Measurements from ENCODE around the gene MYO5A. TPM values are rescaled to one million over a fixed set of nuclear protein-coding genes. Genes with fewer than 3 reads are reported as not detected.
"Not testable (repeated sequence)": the region's sequence is repeated elsewhere in the genome, so short reads cannot be mapped to it uniquely, and the experiment has no call there.

The MYO5A gene
- total RNA-seq, 1 experiment from 2014 or later = 29.2 TPM

- no peaks in the 10 kb centered on the region for H3K4me1 Mint-ChIP-seq
- peaks cover 3% of the 10 kb centered on the region; the same call in 1 of the 2 replicates for H3K9me3 Mint-ChIP-seq
- TF ChIP-seq CREM (CRISPR knock-in tag; IDR thresholded peaks at IDR 0.05) (no peak), ELF4 (CRISPR knock-in tag; IDR thresholded peaks at IDR 0.05; ENCODE audit: low read depth) (no peak), ATF6 (CRISPR knock-in tag; IDR thresholded peaks at IDR 0.05) (no peak), ZNF512 (CRISPR knock-in tag; IDR thresholded peaks at IDR 0.05; ENCODE audit: borderline replicate concordance) (no peak), ZBTB21 (CRISPR knock-in tag; IDR thresholded peaks at IDR 0.05; ENCODE audit: borderline replicate concordance) (no peak), ZNF138 (CRISPR knock-in tag; conservative IDR thresholded peaks at IDR 0.05) (no peak), ZNF416 (CRISPR knock-in tag; IDR thresholded peaks at IDR 0.05) (no peak), TEAD1 (CRISPR knock-in tag; IDR thresholded peaks at IDR 0.05) (no peak), NR3C1 (CRISPR knock-in tag; conservative IDR thresholded peaks at IDR 0.05; ENCODE audit: low read depth) (no peak), CREB1 (CRISPR knock-in tag; IDR thresholded peaks at IDR 0.05) (no peak), NFATC4 (CRISPR knock-in tag; IDR thresholded peaks at IDR 0.05) (no peak), AFF4 (CRISPR knock-in tag; IDR thresholded peaks at IDR 0.05; ENCODE audit: borderline replicate concordance) (no peak), CDX4 (CRISPR knock-in tag; IDR thresholded peaks at IDR 0.05; ENCODE audit: borderline replicate concordance) (no peak), HMGA2 (CRISPR knock-in tag; IDR thresholded peaks at IDR 0.05) (no peak)
- no peak overlapping the region; the same call in 1 of the 2 replicates for H3K27ac Mint-ChIP-seq
- peaks cover 67% of the 10 kb centered on the region for H3K36me3 Mint-ChIP-seq
- no peaks in the 10 kb centered on the region for H3K27me3 Mint-ChIP-seq (ENCODE audit: low read depth)
- DNase-seq (ENCODE audit: low spot score) (no peak), ATAC-seq (no peak)
- H3K4me3 Mint-ChIP-seq = no peak overlapping the region
- ChIA-PET CTCF (no interaction called here), POLR2A (no interaction called here)
Observed at GRCh38 chr15:52551762-52552161, 23.1 kb upstream of the MYO5A start.

DNA sequence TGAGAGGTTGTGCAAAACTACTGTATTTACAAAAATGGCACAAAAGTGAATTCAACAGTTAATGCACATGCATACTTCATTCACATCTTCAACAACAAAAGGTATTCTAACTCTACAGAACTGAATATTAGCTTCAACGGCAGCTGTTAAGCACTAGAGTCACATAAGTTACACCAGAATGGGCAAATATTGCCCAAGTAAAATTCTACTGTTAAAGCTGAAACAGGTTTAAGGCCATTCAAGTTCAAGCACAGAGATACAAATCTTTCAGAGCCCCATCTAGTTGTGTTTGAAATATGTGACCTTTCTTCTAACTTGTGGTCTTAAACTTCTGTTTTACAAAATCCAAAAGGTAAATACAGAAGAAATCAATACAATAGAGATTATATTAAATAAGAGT, 22.5 kb upstream of the MYO5A start:
- CTCF ChIA-PET; POLR2A ChIA-PET; H3K4me1 Mint-ChIP-seq; ATAC-seq; H3K9me3 Mint-ChIP-seq; DNase-seq (ENCODE audit: low spot score); H3K4me3 Mint-ChIP-seq; H3K27me3 Mint-ChIP-seq (ENCODE audit: low read depth); H3K27ac Mint-ChIP-seq: not testable (repeated sequence)
- peaks cover 67% of the 10 kb centered on the region for H3K36me3 Mint-ChIP-seq
